Fibroblast of lung (primary cell): ENCODE data around the gene WDR48. TPM values are rescaled to one million over a fixed set of nuclear protein-coding genes. Genes with fewer than 3 reads are reported as not detected.

Experiments
- DNase-seq, 2 donors: peaks; one replicate each; pipeline versions ENCODE4 v3.0.0 to v3.0.0-alpha.2; 2010; ENCODE audit warnings: low read depth in 2 of 2
- H2AFZ ChIP-seq: 2 replicates; pipeline ENCODE4 v1.5.1; 2012; ENCODE audit warnings: low read length, control low read depth, inconsistent platforms
- H3K27ac ChIP-seq: 2 replicates; pipeline ENCODE4 v1.5.1; 2011; ENCODE audit warnings: low read length, control low read depth; ENCODE audit not compliant: insufficient read depth
- H3K27me3 ChIP-seq: 2 replicates; pipeline ENCODE4 v1.5.1; 2011; ENCODE audit warnings: mild to moderate bottlenecking, low read length; ENCODE audit not compliant: control insufficient read depth, insufficient read depth
- H3K36me3 ChIP-seq: 2 replicates; pipeline ENCODE4 v1.5.1; 2011; ENCODE audit warnings: low read length; ENCODE audit not compliant: control insufficient read depth, insufficient read depth
- H3K4me1 ChIP-seq: 2 replicates; pipeline ENCODE4 v1.5.1; 2011; ENCODE audit warnings: low read length; ENCODE audit not compliant: control insufficient read depth, insufficient read depth; ENCODE audit errors: extremely low read depth
- H3K4me2 ChIP-seq: 2 replicates; pipeline ENCODE4 v1.5.1; 2011; ENCODE audit warnings: low read length, control low read depth; ENCODE audit not compliant: insufficient read depth; ENCODE audit errors: extremely low read depth
- H3K4me3 ChIP-seq, 4 experiments: fragments of 200-600 bp in 1 of 4; sonication (generic) in 1 of 4; replicated peaks in 1 of 4; 2 replicates each; pipeline ENCODE4 v1.5.1; 2011 to 2016; ENCODE audit warnings: low read length in 4 of 4, low read depth in 3 of 4, mild to moderate bottlenecking in 3 of 4, control low read depth in 2 of 4, inconsistent platforms in 1 of 4, mixed read lengths in 1 of 4; ENCODE audit not compliant: insufficient read depth in 1 of 4; ENCODE audit errors: control extremely low read depth in 1 of 4
- H3K79me2 ChIP-seq: 2 replicates; pipeline ENCODE4 v1.5.1; 2012; ENCODE audit warnings: mild to moderate bottlenecking, low read length, inconsistent platforms; ENCODE audit not compliant: control insufficient read depth, insufficient read depth
- H3K9ac ChIP-seq: 2 replicates; pipeline ENCODE4 v1.5.1; 2011; ENCODE audit warnings: mild to moderate bottlenecking, low read length, control low read depth; ENCODE audit not compliant: insufficient read depth
- H3K9me3 ChIP-seq: 2 replicates; pipeline ENCODE4 v1.5.1; 2012; ENCODE audit warnings: low read depth, low read length; ENCODE audit not compliant: control insufficient read depth, insufficient read depth
- H4K20me1 ChIP-seq: 2 replicates; pipeline ENCODE4 v1.5.1; 2011; ENCODE audit warnings: low read length; ENCODE audit not compliant: control insufficient read depth, insufficient read depth; ENCODE audit errors: extremely low read depth
- EZH2 ChIP-seq: IDR thresholded peaks from 2 replicates; pipeline ENCODE4 v1.5.1; 2012; ENCODE audit warnings: low read length, control low read depth, mild to moderate bottlenecking; ENCODE audit errors: missing control alignments
- polyA minus RNA-seq: library from RNA; depleted of rRNA, polyadenylated mRNA; stranded (reverse); fragments of >200 nt; gene quantifications from 2 replicates; pipeline ENCODE4 v1.2.3, GENCODE V29; 2011; ENCODE audit warnings: low replicate concordance
- polyA plus RNA-seq, 2 donors: library from polyadenylated mRNA; depleted of rRNA in 1 of 2; stranded (reverse) in 1 of 2; unstranded in 1 of 2; fragments of >200 nt; gene quantifications; 2 replicates each; pipeline ENCODE4 v1.2.1, GENCODE V29; 2011 to 2012; ENCODE audit warnings: missing spikeins in 1 of 2
- total RNA-seq: library from RNA; depleted of rRNA; stranded (reverse); fragments of >200 nt; gene quantifications from 2 replicates; pipeline ENCODE4 v1.2.1, GENCODE V29; 2014
- TF ChIP-seq, protein P1 (sequence below), 2 donors: IDR thresholded peaks in 1 of 2; conservative IDR thresholded peaks in 1 of 2; 1 replicate in 1 of 2; 2 replicates in 1 of 2; pipeline ENCODE4 v1.5.1; 2011 to 2012; ENCODE audit warnings: low read length in 2 of 2, control low read depth in 1 of 2, inconsistent platforms in 1 of 2, low read depth in 1 of 2, mild to moderate bottlenecking in 1 of 2

The WDR48 gene
- 41.9 and 44.9 TPM in 2 replicates for total RNA-seq
- polyA plus RNA-seq: 24.8 and 35.1 TPM in 2 replicates
- 14.5 and 20.5 TPM in 2 replicates for polyA plus RNA-seq (2012)
- polyA minus RNA-seq: 3.4 and 4.8 TPM in 2 replicates

DNA sequence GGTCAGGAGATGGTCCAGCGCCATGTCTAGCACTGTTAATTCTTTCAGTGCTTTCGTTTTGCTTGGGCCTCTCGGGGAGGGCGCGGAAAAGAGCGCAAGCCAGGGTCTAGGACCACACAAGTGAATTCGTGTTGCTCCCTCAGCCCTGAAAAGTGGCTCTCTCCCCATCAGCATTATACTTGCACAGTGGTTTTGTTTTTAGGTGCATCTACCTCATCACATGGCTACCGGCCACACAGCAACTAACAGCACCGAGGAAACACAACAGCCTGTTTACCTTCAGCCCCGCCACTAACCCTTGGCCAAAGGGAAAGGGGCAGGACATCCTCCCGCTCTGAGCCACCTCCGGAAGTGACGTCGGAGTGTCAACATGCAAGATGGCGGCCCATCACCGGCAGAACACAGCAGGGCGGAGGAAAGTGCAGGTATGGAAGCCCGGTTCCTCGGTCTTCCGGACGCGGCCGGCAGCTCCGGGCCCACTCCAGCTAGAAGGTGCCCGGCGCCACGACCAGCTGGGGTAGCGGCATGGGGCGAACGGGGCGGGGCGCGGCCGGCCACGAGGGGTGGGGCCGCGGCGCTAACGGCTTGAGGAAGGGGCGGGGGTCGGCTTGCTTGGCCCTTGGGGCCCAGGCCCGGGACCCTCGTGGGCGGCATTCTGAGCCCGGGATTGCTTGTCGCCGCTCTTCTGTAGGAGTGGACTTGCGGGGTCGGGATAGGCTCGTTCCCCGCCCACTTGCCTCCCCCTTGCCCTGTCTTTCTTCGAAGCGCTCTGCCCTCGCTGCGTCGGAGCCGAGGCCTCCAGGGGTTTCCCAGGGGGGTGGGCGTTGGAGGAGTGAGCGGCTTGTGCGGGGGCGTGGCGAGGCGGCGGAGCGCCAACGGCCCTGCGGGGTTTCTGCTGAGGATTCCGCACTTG, at the start of gene WDR48, which contains the start of gene SCN11A:
Gene WDR48, plus strand, starts transcription at position 368 of the 913 bp plus-strand sequence. Its CDS starts 10 bp downstream, at position 378.
Gene SCN11A, minus strand, starts transcription at position 296 of the 913 bp plus-strand sequence. CDS start 101,582 bp downstream, outside the sequence.
- DNase-seq: peak; percentile 89 to 92
- Histone ChIP-seq H3K9me3 (no peaks in the 10 kb centered on the region), H3K27me3 (no peaks in the 10 kb centered on the region), H3K27ac (peak within 1 kb of the TSS; percentile 80), H3K36me3 (no peaks in the 10 kb centered on the region), H4K20me1 (no peaks in the 10 kb centered on the region), H3K4me1 (no peaks in the 10 kb centered on the region), H3K79me2 (peaks cover 10% of the 10 kb centered on the region), H3K4me2 (peak within 1 kb of the TSS; percentile 97), H3K9ac (peak within 1 kb of the TSS; percentile 87), H2AFZ (peak within 1 kb of the TSS; percentile 100), H3K4me3 (peak within 1 kb of the TSS; percentile 68 to 93 (median 76))
- TF ChIP-seq EZH2: no peak

DNA sequence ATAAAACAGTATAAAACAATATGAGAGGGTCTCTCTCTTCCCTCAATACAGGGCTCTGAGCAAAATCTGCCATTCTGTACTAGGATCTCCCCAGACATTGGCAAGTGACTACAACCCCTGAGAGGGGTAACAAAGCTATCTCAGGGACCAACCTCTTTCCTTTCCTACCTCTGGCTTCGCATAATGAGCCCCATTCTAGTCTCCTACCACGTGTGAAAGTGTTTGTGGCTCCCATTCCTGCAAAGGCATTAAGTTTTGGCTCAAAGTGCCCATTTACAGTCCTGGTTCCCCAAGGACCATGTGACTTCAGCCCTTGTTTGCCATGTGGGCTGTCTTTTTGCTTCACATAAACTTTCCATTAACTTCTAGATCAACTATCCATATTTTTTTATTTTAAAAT, 46.5 kb upstream of the WDR48 start:
- Histone ChIP-seq H3K79me2 (no peaks in the 10 kb centered on the region), H3K4me1 (no peaks in the 10 kb centered on the region), H3K27me3 (no peaks in the 10 kb centered on the region), H2AFZ (no peak overlapping the region), H3K27ac (no peak overlapping the region), H3K36me3 (no peaks in the 10 kb centered on the region), H3K4me3 (no peak overlapping the region), H3K9me3 (no peaks in the 10 kb centered on the region), H3K9ac (no peak overlapping the region), H3K4me2 (no peak overlapping the region), H4K20me1 (no peaks in the 10 kb centered on the region)
- TF ChIP-seq, protein P1, sequence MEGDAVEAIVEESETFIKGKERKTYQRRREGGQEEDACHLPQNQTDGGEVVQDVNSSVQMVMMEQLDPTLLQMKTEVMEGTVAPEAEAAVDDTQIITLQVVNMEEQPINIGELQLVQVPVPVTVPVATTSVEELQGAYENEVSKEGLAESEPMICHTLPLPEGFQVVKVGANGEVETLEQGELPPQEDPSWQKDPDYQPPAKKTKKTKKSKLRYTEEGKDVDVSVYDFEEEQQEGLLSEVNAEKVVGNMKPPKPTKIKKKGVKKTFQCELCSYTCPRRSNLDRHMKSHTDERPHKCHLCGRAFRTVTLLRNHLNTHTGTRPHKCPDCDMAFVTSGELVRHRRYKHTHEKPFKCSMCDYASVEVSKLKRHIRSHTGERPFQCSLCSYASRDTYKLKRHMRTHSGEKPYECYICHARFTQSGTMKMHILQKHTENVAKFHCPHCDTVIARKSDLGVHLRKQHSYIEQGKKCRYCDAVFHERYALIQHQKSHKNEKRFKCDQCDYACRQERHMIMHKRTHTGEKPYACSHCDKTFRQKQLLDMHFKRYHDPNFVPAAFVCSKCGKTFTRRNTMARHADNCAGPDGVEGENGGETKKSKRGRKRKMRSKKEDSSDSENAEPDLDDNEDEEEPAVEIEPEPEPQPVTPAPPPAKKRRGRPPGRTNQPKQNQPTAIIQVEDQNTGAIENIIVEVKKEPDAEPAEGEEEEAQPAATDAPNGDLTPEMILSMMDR (conservative IDR thresholded peaks at IDR 0.05 in 1 of 2, IDR thresholded peaks at IDR 0.05 in 1 of 2; ENCODE audit: low read depth in 1 of 2, low read length in 2 of 2): no peak
- no peak for TF ChIP-seq EZH2
- DNase-seq: no peak

DNA sequence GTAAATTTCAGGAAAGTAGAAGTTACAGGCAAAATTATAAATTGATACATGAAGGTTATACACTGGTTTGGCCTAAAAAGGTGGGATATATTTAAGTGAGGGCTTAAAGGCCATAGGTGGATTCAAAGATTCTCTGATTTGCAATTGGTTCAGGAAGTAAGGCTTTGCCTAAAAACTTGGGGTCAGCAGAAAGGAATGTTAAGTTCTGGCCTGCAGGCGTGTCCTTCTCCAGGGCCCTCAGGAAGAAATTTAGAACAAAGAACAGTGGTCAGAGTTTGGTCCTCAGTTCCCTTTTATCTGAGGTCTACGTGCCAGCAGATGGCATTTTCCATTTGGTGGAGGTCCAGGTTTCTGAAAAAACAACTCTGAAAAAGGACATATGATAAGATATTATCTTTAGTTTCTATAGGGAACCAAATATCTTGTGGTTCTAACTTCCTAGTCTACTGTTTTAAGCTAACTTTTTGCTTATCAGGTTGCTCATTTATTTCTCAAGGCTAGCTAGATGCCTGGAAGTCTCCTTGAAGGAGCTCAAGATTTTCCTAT, 40.6 kb upstream of the WDR48 start:
- Histone ChIP-seq H3K27ac (no peak overlapping the region), H3K36me3 (no peaks in the 10 kb centered on the region), H3K9me3 (no peaks in the 10 kb centered on the region), H4K20me1 (no peaks in the 10 kb centered on the region), H3K4me3 (no peak overlapping the region), H3K4me2 (no peak overlapping the region), H3K4me1 (no peaks in the 10 kb centered on the region), H3K9ac (no peak overlapping the region), H3K79me2 (no peaks in the 10 kb centered on the region), H2AFZ (no peak overlapping the region), H3K27me3 (no peaks in the 10 kb centered on the region)
- TF ChIP-seq, protein P1 (conservative IDR thresholded peaks at IDR 0.05 in 1 of 2, IDR thresholded peaks at IDR 0.05 in 1 of 2; ENCODE audit: low read depth in 1 of 2, low read length in 2 of 2): no peak
- TF ChIP-seq EZH2: no peak
- DNase-seq: no peak
